Chondrocyte (in vitro differentiated cells): ENCODE results near the gene SLC20A1. TPM values are rescaled to one million over a fixed set of nuclear protein-coding genes. Genes with fewer than 3 reads are reported as not detected.

Experiments
- DNase-seq: peaks from one replicate; pipeline ENCODE4 v3.0.0; 2021; ENCODE audit warnings: mixed read lengths, low spot score
- H3K27ac Mint-ChIP-seq: one replicate; pipeline ENCODE4 v1.8.0; 2021; ENCODE audit warnings: mild to moderate bottlenecking, moderate library complexity, mixed read lengths; ENCODE audit not compliant: unreplicated experiment
- H3K27me3 Mint-ChIP-seq: 2 replicates; pipeline ENCODE4 v1.8.0; 2021; ENCODE audit warnings: low read depth, mixed read lengths
- H3K36me3 Mint-ChIP-seq: 2 replicates; pipeline ENCODE4 v1.8.0; 2021; ENCODE audit warnings: low read depth, mixed read lengths
- H3K4me1 Mint-ChIP-seq: 2 replicates; pipeline ENCODE4 v1.8.0; 2021; ENCODE audit warnings: low read depth, mild to moderate bottlenecking, mixed read lengths
- H3K4me3 Mint-ChIP-seq: one replicate; pipeline ENCODE4 v1.8.0; 2021; ENCODE audit warnings: mild to moderate bottlenecking, moderate library complexity, mixed read lengths; ENCODE audit not compliant: unreplicated experiment
- H3K9me3 Mint-ChIP-seq: 2 replicates; pipeline ENCODE4 v1.8.0; 2021; ENCODE audit warnings: low read depth, mixed read lengths
- CTCF ChIP-seq: fragments of 200-600 bp; sonication (generic); IDR thresholded peaks from 2 replicates; pipeline ENCODE4 v1.5.0; 2021; ENCODE audit warnings: antibody characterized with exemption, mild to moderate bottlenecking, moderate library complexity
- total RNA-seq: library from RNA; stranded (reverse); gene quantifications from 3 replicates; pipeline ENCODE4 v1.2.1, GENCODE V29; 2021

SLC20A1 gene
- total RNA-seq, 1 donor from 2014 or later: 62.2 TPM

DNA sequence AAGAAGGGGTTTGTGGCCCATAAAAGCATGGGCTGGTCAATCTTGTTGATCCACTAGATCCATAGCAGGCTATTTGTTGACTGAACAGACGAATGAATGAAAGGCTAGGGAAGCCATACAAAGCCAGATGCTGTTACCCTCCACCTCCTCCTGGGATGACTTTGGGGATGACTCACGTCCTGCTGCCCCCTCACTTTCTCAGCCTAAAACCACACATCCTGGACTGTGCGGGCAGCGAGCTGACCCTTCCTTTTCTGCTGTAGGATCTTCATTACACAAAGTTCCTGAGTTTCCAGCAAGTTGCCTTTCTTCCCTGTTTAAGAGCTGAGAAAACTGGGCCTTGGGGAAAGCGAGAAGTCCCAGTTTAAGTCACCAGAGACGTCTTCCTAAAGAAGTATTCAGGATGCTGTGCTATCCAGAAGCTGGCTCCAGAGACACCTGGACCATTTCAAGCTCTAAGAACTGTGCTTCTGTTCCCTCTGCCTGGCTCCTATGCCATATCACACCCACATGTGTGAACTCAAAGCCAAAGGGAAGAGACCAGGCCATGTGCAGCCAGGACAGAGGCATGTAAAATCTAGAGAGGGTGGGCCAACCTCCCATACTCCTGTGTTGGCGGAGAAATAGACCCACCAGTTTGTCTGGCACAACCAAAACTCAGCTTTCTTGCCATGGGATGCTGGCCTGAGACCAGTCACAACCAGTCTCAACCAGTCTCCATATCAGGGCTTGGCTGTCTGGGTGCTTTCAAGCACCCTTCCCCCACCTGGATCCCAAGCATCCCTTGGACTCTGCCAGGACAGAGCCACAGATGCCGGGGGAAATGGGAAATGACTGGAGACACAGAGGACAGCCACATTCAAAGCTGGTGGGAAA, 4.7 kb upstream of the SLC20A1 start:
- Mint-ChIP-seq H3K27ac (peak overlapping the region; percentile 83), H3K27me3 (no peaks in the 10 kb centered on the region), H3K9me3 (no peaks in the 10 kb centered on the region), H3K36me3 (no peaks in the 10 kb centered on the region), H3K4me1 (peaks cover 43% of the 10 kb centered on the region), H3K4me3 (peak overlapping the region; percentile 13)
- no peak for DNase-seq
- TF ChIP-seq CTCF: no peak

GRCh38 chr2:112641701-112642100, 4.0 kb upstream of the SLC20A1 start:
- no peak for DNase-seq
- H3K36me3 Mint-ChIP-seq: no peaks in the 10 kb centered on the region
- peaks cover 43% of the 10 kb centered on the region for H3K4me1 Mint-ChIP-seq
- H3K27ac Mint-ChIP-seq: peak overlapping the region; percentile 83
- H3K4me3 Mint-ChIP-seq: no peak overlapping the region
- H3K9me3 Mint-ChIP-seq: no peaks in the 10 kb centered on the region
- no peaks in the 10 kb centered on the region for H3K27me3 Mint-ChIP-seq
- TF ChIP-seq CTCF: no peak

DNA sequence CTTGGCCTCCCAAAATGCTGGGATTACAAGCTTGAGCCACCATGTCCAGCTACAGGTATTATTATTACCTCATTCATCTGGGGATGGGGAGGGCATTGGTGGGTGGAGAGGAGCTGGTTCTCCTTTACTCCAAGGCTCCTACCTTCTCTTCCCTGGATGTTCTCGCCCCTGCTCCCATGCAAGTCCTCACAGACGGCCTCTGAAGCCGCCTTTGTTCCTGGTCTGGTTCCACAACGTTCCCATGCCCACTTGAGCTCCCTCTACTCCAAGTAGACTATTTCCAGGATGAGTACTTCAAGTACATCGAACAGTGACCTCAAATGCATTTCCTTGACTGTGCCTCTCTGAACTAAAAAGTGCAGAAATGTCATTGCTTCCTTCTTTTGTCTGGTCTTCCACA, 3.2 kb upstream of the SLC20A1 start:
- no peak overlapping the region for H3K27ac Mint-ChIP-seq
- peaks cover 51% of the 10 kb centered on the region for H3K4me1 Mint-ChIP-seq
- H3K27me3 Mint-ChIP-seq: no peaks in the 10 kb centered on the region

DNA sequence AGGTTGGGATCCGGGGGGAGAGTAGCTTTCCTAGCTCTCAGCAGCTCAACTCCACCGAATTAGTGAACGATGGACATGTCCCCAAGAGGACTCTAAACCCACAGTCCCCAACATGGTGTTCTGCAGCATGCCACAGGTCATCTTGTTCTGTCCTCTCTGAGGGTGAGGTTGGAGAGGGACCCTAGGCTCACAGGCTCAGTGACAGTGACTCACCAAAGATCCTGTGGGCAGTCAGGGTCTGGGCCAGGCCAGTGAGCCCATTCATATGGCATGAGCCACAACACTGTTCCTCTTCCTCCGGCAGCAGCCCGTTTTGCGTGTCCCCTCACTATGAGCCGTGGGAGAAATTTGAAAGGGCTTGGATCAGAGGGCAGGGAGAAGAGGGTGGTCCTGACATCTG, 2.8 kb upstream of the SLC20A1 start:
- DNase-seq: no peak
- TF ChIP-seq CTCF: no peak
- no peak overlapping the region for H3K27ac Mint-ChIP-seq
- H3K4me3 Mint-ChIP-seq: no peak overlapping the region
- no peaks in the 10 kb centered on the region for H3K9me3 Mint-ChIP-seq
- H3K4me1 Mint-ChIP-seq: peaks cover 56% of the 10 kb centered on the region
- H3K36me3 Mint-ChIP-seq: peaks cover 3% of the 10 kb centered on the region
- H3K27me3 Mint-ChIP-seq: no peaks in the 10 kb centered on the region

More for the DNA sequence above, 3.2 kb upstream of the SLC20A1 start:
- no peak for TF ChIP-seq CTCF
- no peak for DNase-seq
- Mint-ChIP-seq H3K9me3 (no peaks in the 10 kb centered on the region), H3K36me3 (peaks cover 1% of the 10 kb centered on the region), H3K4me3 (no peak overlapping the region)

DNA sequence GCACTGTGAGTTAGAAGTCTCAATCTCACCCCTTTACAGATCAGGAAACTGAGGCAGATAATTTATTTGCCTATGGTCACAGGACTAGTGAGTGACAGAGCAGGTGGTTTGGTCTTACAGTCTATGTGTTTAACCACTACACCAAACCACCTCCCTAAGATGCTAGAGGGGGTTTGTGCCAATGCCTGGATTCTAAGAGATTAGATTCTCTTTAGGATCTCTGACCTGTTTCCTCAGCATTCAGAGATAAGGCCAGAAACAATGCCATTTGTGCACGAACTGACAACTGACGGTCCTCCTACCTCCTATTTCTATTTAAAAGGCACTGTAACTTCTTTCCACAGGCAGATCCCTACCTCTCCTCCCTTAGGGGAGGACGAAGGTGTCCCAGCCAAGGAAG, 2.3 kb upstream of the SLC20A1 start:
- Mint-ChIP-seq H3K27ac (no peak overlapping the region), H3K9me3 (no peaks in the 10 kb centered on the region), H3K27me3 (no peaks in the 10 kb centered on the region), H3K4me3 (no peak overlapping the region), H3K4me1 (peaks cover 61% of the 10 kb centered on the region), H3K36me3 (peaks cover 5% of the 10 kb centered on the region)
- no peak for TF ChIP-seq CTCF
- no peak for DNase-seq
